IMR-90 (cell line): ENCODE data around the gene PTK6. TPM values are rescaled to one million over a fixed set of nuclear protein-coding genes. Genes with fewer than 3 reads are reported as not detected.

Experiments
- ATAC-seq: fragments of 200-7000 bp; cut with Tn5 transposase; 2 replicates; pipeline ENCODE4 v1.9.1; 2020; ENCODE audit warnings: low read depth, mild to moderate bottlenecking, moderate library complexity
- BruUV-seq: library from RNA; stranded (reverse); fragments of 400-500 nt; replicated peaks from 2 replicates; lab custom pipeline; 2021; lab: Mats Ljungman, UMichigan
- CTCF ChIA-PET: fragments of 300-600 bp; formaldehyde crosslinking; extraction: SDS; loops from one replicate; lab custom pipeline; 2021; ENCODE audit warnings: antibody characterized with exemption; lab: Yijun Ruan, JAX
- POLR2A ChIA-PET: fragments of 300-600 bp; sonication (Branson Sonifier 250); formaldehyde crosslinking; loops from one replicate; lab custom pipeline; 2022; ENCODE audit warnings: antibody characterized with exemption; ENCODE audit not compliant: unreplicated experiment; lab: Charles Lee
- DNase-seq: peaks from one replicate; pipeline ENCODE4 v3.0.0; 2013
- H2AFZ ChIP-seq: replicated peaks from 2 replicates; pipeline ENCODE3; 2013; ENCODE audit warnings: low read length, mild to moderate bottlenecking; ENCODE audit not compliant: poor library complexity
- H2AK5ac ChIP-seq: 2 replicates; pipeline ENCODE4 v1.6.1; 2013; ENCODE audit warnings: low read depth, low read length, inconsistent platforms
- H2AK9ac ChIP-seq: replicated peaks from 2 replicates; pipeline ENCODE3; 2013; ENCODE audit warnings: mild to moderate bottlenecking, low read depth, low read length, moderate library complexity; ENCODE audit not compliant: poor library complexity
- H2BK120ac ChIP-seq: 2 replicates; pipeline ENCODE4 v1.6.1; 2013; ENCODE audit warnings: low read depth, low read length, inconsistent platforms
- H2BK15ac ChIP-seq: 3 replicates; pipeline ENCODE4 v1.6.1; 2013; ENCODE audit warnings: low read depth, low read length, inconsistent platforms
- H2BK20ac ChIP-seq: 2 replicates; pipeline ENCODE4 v1.6.1; 2013; ENCODE audit warnings: low read depth, mild to moderate bottlenecking, inconsistent platforms, low read length, moderate library complexity
- H2BK5ac ChIP-seq: 2 replicates; pipeline ENCODE4 v1.6.1; 2013; ENCODE audit warnings: mild to moderate bottlenecking, low read depth, low read length, inconsistent platforms; ENCODE audit not compliant: poor library complexity, severe bottlenecking
- H3K14ac ChIP-seq: replicated peaks from 2 replicates; pipeline ENCODE4 v1.6.1; 2013; ENCODE audit warnings: low read depth, low read length, inconsistent platforms
- H3K18ac ChIP-seq: 2 replicates; pipeline ENCODE4 v1.6.1; 2013; ENCODE audit warnings: low read depth, low read length, control low read depth
- H3K23ac ChIP-seq: 2 replicates; pipeline ENCODE4 v1.6.1; 2013; ENCODE audit warnings: low read depth, low read length, inconsistent platforms
- H3K27ac ChIP-seq: 2 replicates; pipeline ENCODE4 v1.5.1; 2013; ENCODE audit warnings: mild to moderate bottlenecking, control low read depth, low read length; ENCODE audit not compliant: insufficient read depth
- H3K27me3 ChIP-seq: 2 replicates; pipeline ENCODE4 v1.6.1; 2013; ENCODE audit warnings: low read length; ENCODE audit not compliant: control insufficient read depth, insufficient read depth
- H3K36me3 ChIP-seq: 2 replicates; pipeline ENCODE4 v1.6.1; 2013; ENCODE audit warnings: low read length, mixed read lengths; ENCODE audit not compliant: control insufficient read depth, insufficient read depth
- H3K4ac ChIP-seq: 2 replicates; pipeline ENCODE4 v1.6.1; 2013; ENCODE audit warnings: low read depth, low read length, inconsistent platforms
- H3K4me1 ChIP-seq: 2 replicates; pipeline ENCODE4 v1.6.1; 2013; ENCODE audit warnings: low read length, mixed read lengths; ENCODE audit not compliant: control insufficient read depth, insufficient read depth
- H3K4me2 ChIP-seq: 2 replicates; pipeline ENCODE4 v1.6.1; 2013; ENCODE audit warnings: low read depth, mild to moderate bottlenecking, control low read depth, low read length, moderate library complexity
- H3K4me3 ChIP-seq: 2 replicates; pipeline ENCODE4 v1.5.1; 2013; ENCODE audit warnings: low read depth, mild to moderate bottlenecking, control low read depth, low read length, moderate library complexity; ENCODE audit not compliant: insufficient read depth
- H3K56ac ChIP-seq: 2 replicates; pipeline ENCODE4 v1.6.1; 2013; ENCODE audit warnings: low read length, inconsistent platforms; ENCODE audit not compliant: insufficient read depth; ENCODE audit errors: extremely low read depth
- H3K79me1 ChIP-seq, 2 experiments: 2 replicates each; pipeline ENCODE4 v1.6.1; 2013; ENCODE audit warnings: low read length in 2 of 2, inconsistent platforms in 1 of 2, low read depth in 1 of 2
- H3K9ac ChIP-seq: 2 replicates; pipeline ENCODE4 v1.6.1; 2013; ENCODE audit warnings: low read depth, low read length, control low read depth
- H3K9me1 ChIP-seq: 2 replicates; pipeline ENCODE4 v1.6.1; 2013; ENCODE audit warnings: low read length, inconsistent platforms; ENCODE audit not compliant: insufficient read depth
- H3K9me3 ChIP-seq: 2 replicates; pipeline ENCODE4 v1.6.1; 2013; ENCODE audit warnings: low read length; ENCODE audit not compliant: control insufficient read depth, insufficient read depth
- H4K20me1 ChIP-seq: 2 replicates; pipeline ENCODE4 v1.6.1; 2013; ENCODE audit warnings: low read length, inconsistent platforms; ENCODE audit not compliant: insufficient read depth
- H4K5ac ChIP-seq: 2 replicates; pipeline ENCODE4 v1.6.1; 2013; ENCODE audit warnings: mild to moderate bottlenecking, low read depth, low read length, control low read depth
- H4K8ac ChIP-seq, 2 experiments: 2 replicates each; pipeline ENCODE4 v1.6.1; 2013; ENCODE audit warnings: low read depth in 2 of 2, low read length in 2 of 2, control low read depth in 1 of 2, inconsistent platforms in 1 of 2
- H4K91ac ChIP-seq: 2 replicates; pipeline ENCODE4 v1.6.1; 2013; ENCODE audit warnings: low read depth, low read length, inconsistent platforms; ENCODE audit not compliant: insufficient read depth
- BHLHE40 ChIP-seq: fragments of 150-350 bp; IDR thresholded peaks from 2 replicates; pipeline ENCODE4 v1.6.1; 2016; ENCODE audit warnings: mild to moderate bottlenecking, low read depth, low read length
- CEBPB ChIP-seq: IDR thresholded peaks from 2 replicates; pipeline ENCODE4 v1.6.1; 2012; ENCODE audit warnings: low read depth, low read length, improper control_type of control experiment
- FOS ChIP-seq: fragments of 150-350 bp; IDR thresholded peaks from 2 replicates; pipeline ENCODE4 v1.6.1; 2016; ENCODE audit warnings: low read depth, low read length
- MAFK ChIP-seq: IDR thresholded peaks from 2 replicates; pipeline ENCODE4 v1.6.1; 2012; ENCODE audit warnings: low read depth, low read length, improper control_type of control experiment
- MXI1 ChIP-seq: IDR thresholded peaks from 2 replicates; pipeline ENCODE4 v1.6.1; 2012; ENCODE audit warnings: low read depth, mild to moderate bottlenecking, low read length, moderate library complexity, borderline replicate concordance
- NFE2L2 ChIP-seq: fragments of 150-350 bp; IDR thresholded peaks from 2 replicates; pipeline ENCODE4 v1.6.1; 2016; ENCODE audit warnings: low read depth, mild to moderate bottlenecking, low read length
- POLR2A ChIP-seq: IDR thresholded peaks from 2 replicates; pipeline ENCODE4 v1.6.1; 2012; ENCODE audit warnings: mild to moderate bottlenecking, low read depth, low read length
- RCOR1 ChIP-seq: IDR thresholded peaks from 2 replicates; pipeline ENCODE4 v1.6.1; 2012; ENCODE audit warnings: mild to moderate bottlenecking, low read length, improper control_type of control experiment; ENCODE audit not compliant: insufficient replicate concordance
- RFX5 ChIP-seq: IDR thresholded peaks from 2 replicates; pipeline ENCODE4 v1.8.0; 2012; ENCODE audit warnings: low read depth, mild to moderate bottlenecking, low read length, moderate library complexity
- SMC3 ChIP-seq: fragments of 150-350 bp; IDR thresholded peaks from 2 replicates; pipeline ENCODE4 v1.6.1; 2016; ENCODE audit warnings: low read depth, mild to moderate bottlenecking, antibody characterized with exemption, low read length, moderate library complexity
- WGBS, 2 experiments: methylation state at CpG; one replicate each; pipeline versions ENCODE4 v1.1.5 to v1.1.7; 2013; ENCODE audit warnings: missing lambda C conversion rate in 2 of 2; ENCODE audit not compliant: insufficient read length in 1 of 2; ENCODE audit errors: extremely low coverage in 2 of 2; 5-methylcytosine and 5-hydroxymethylcytosine counted together
- dilution Hi-C: fragments of 300-500 bp; cut with HindIII; formaldehyde crosslinking; loops from one replicate; pipeline ENCODE4 v1.14.3; 2018; ENCODE audit warnings: low sequenced_read_pairs; ENCODE audit not compliant: unreplicated experiment
- in situ Hi-C: fragments of 300-500 bp; cut with MboI; formaldehyde crosslinking; loops from 3 replicates; pipeline ENCODE4 v1.14.3; 2019; ENCODE audit warnings: low sequenced_read_pairs, inconsistent platforms, mixed read lengths
- intact Hi-C: fragments of 100-400 bp; cut with micrococcal nuclease; formaldehyde crosslinking; loops from 2 replicates; pipeline ENCODE4 v1.10.0; 2022
- polyA plus RNA-seq, 3 experiments: library from polyadenylated mRNA; depleted of rRNA; stranded (reverse); fragments of >200 nt; gene quantifications; 2 replicates each; pipeline ENCODE4 v1.2.3, GENCODE V29; 2012; ENCODE audit warnings: low replicate concordance in 1 of 3
- total RNA-seq: library from RNA; depleted of rRNA; stranded (reverse); fragments of >200 nt; gene quantifications from 2 replicates; pipeline ENCODE4 v1.2.3, GENCODE V29; 2012
- TF ChIP-seq, protein P1 (sequence below): conservative IDR thresholded peaks from 2 replicates; pipeline ENCODE4 v1.5.1; 2012; ENCODE audit warnings: mild to moderate bottlenecking, low read depth, low read length, improper control_type of control experiment

Gene PTK6
- total and polyA plus RNA-seq, 2 of the 4 experiments (the other 2 are of a cell fraction) = not detected

- 50% methylated on average over 2 of the region's 4 CpGs; no CpG with 5 or more reads in 1 of the 2 experiments for WGBS, 2 experiments
Observed at GRCh38 chr20:63491078-63491477, 46.1 kb downstream of the PTK6 start.

More at GRCh38 chr20:63491078-63491477, 46.1 kb downstream of the PTK6 start:
- H2AFZ ChIP-seq = no peak overlapping the region
- no peak overlapping the region for H2BK20ac ChIP-seq
- H3K4me1 ChIP-seq = no peaks in the 10 kb centered on the region
- no peaks in the 10 kb centered on the region for H3K9me1 ChIP-seq
- in situ Hi-C loops = no loop called here
- no peak overlapping the region for H3K14ac ChIP-seq
- DNase-seq = no peak
- CTCF ChIA-PET = no interaction called here
- intact Hi-C loops = no loop called here
- ATAC-seq = no peak
- H2BK5ac ChIP-seq = no peak overlapping the region
- H3K4ac ChIP-seq = no peak overlapping the region
- H3K27ac ChIP-seq = no peak overlapping the region
- H3K18ac ChIP-seq = no peak overlapping the region
- BruUV-seq = no TSS peak
- no peak overlapping the region for H4K91ac ChIP-seq
- TF ChIP-seq, protein P1, sequence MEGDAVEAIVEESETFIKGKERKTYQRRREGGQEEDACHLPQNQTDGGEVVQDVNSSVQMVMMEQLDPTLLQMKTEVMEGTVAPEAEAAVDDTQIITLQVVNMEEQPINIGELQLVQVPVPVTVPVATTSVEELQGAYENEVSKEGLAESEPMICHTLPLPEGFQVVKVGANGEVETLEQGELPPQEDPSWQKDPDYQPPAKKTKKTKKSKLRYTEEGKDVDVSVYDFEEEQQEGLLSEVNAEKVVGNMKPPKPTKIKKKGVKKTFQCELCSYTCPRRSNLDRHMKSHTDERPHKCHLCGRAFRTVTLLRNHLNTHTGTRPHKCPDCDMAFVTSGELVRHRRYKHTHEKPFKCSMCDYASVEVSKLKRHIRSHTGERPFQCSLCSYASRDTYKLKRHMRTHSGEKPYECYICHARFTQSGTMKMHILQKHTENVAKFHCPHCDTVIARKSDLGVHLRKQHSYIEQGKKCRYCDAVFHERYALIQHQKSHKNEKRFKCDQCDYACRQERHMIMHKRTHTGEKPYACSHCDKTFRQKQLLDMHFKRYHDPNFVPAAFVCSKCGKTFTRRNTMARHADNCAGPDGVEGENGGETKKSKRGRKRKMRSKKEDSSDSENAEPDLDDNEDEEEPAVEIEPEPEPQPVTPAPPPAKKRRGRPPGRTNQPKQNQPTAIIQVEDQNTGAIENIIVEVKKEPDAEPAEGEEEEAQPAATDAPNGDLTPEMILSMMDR = no peak
- no peak for TF ChIP-seq RCOR1
- no peak for TF ChIP-seq SMC3
- TF ChIP-seq MXI1 = no peak
- no peak for TF ChIP-seq BHLHE40
- no peak for TF ChIP-seq RFX5
- TF ChIP-seq FOS = no peak
- no peak for TF ChIP-seq CEBPB
- no peak for TF ChIP-seq NFE2L2
- no peak for TF ChIP-seq POLR2A
- TF ChIP-seq MAFK = no peak
- H3K23ac ChIP-seq = no peak overlapping the region
- no peak overlapping the region for H4K8ac ChIP-seq
- no peak overlapping the region for H2BK15ac ChIP-seq
- H4K5ac ChIP-seq = no peak overlapping the region
- dilution Hi-C loops = no loop called here
- no peak overlapping the region for H3K4me3 ChIP-seq
- no peak overlapping the region for H3K4me2 ChIP-seq
- H3K27me3 ChIP-seq = peaks cover 18% of the 10 kb centered on the region
- H3K79me1 ChIP-seq = no peaks in the 10 kb centered on the region
- peaks cover 4% of the 10 kb centered on the region; the same call in 1 of the 2 replicates for H4K20me1 ChIP-seq
- H3K9ac ChIP-seq = no peak overlapping the region
- no peak overlapping the region for H2AK5ac ChIP-seq
- no peak overlapping the region for H2AK9ac ChIP-seq
- no peaks in the 10 kb centered on the region for H3K9me3 ChIP-seq
- no peak overlapping the region for H3K56ac ChIP-seq
- H3K36me3 ChIP-seq = no peaks in the 10 kb centered on the region
- POLR2A ChIA-PET = no interaction called here
- H2BK120ac ChIP-seq = no peak overlapping the region
